Measurements from ENCODE around the gene HSPB7. TPM values are rescaled to one million over a fixed set of nuclear protein-coding genes. Genes with fewer than 3 reads are reported as not detected.

The HSPB7 gene
- total and polyA plus RNA-seq, 2 of the 8 experiments (the other 6 are each of a cell fraction or from before 2014, with no cell fraction given) = not detected

- no peak for TF ChIP-seq KDM4A (IDR thresholded peaks at IDR 0.05; ENCODE audit: low read depth, low read length, severe bottlenecking)
- no peak for TF ChIP-seq GTF2F1 (IDR thresholded peaks at IDR 0.05; ENCODE audit: borderline replicate concordance, low read depth, low read length)
Observed at GRCh38 chr1:15989776-15990175, 28.1 kb downstream of the HSPB7 start (continued).
